ENCODE measurements around the gene ROS1. TPM values are rescaled to one million over a fixed set of nuclear protein-coding genes. Genes with fewer than 3 reads are reported as not detected.
"Not testable (repeated sequence)": the region's sequence is repeated elsewhere in the genome, so short reads cannot be mapped to it uniquely, and the experiment has no call there.

Gene ROS1
- total RNA-seq, 1 donor from 2014 or later = under 0.01 TPM

DNA sequence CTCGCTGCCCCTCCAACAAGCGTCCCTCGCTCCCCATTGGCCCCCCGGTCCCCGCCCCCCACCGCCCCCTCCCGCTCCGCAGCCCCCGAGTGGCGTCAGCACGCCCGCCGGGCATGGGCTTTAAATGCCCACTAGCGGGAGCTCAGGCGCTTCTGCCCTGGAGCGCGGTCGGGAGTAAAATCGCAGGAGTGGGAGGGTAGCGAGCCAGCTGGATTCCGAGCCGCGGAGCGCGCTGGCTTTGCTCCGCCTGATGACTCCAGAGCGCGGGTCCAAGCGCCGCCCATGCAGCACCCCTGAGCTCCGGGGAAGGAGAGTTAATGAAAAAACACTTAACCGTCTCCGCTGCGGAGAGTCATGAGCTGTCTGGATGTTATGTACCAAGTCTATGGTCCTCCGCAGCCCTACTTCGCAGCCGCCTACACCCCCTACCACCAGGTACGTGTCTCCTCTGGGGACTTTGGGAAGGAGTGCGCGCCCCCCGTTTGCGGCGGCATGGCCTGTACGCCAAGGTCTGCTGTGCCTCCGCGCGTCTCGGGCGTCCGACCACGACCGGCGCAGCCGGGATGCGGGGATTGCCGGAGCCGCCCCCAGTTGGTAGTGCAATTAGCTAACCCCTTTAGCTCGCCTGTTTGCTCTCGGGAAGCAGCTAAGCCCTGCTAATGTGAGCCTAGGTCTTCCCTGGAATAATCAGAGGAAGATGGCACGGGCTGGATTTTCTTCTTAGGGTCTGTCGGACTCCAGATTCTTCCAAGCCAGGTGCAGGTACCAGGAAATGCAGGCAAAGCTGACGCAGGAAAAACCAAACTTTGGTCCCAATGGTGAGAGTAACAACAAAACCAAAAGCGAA is 160.1 kb downstream of the ROS1 start, which contains the start of gene VGLL2:
TSS of gene VGLL2 (plus strand) at position 149 of the 847 bp plus-strand sequence. CDS start at position 355, 206 bp downstream.
- DNase-seq = peak; percentile 53

DNA sequence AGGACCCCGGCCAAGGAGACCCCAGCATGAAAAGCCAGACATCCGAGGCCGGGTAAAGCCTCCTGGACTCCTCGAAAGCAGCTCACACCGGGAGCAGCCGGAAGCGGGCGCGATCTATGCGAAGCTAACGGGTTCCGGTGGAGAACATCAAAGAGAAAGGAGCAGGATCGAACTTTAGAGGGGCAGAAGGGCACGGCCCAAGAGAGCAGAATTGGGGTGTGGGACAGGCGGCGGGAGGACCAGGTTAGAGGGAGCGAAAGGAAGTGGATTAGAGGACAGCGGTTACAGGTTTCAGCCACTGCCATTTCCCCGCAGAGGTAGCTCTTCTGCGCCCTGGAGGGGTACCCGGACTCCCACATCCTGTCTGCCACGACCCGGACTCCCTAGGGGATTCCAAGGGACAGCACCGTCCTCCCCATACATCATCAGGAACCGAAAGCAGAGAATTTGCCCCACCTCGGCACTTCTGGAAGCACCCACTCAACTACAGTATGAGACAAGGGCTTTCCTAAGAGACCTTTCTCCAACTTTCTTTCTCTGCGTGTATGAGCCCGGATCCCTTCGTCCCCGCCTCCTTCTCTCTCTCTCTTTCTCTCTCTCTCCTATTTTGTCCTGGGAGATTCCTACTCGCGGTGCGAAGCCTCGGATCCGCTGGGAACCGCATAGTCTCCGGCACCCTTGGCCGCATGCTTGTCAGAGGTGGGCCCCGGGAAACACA is 160.9 kb downstream of the ROS1 start:
- no peak for DNase-seq

DNA sequence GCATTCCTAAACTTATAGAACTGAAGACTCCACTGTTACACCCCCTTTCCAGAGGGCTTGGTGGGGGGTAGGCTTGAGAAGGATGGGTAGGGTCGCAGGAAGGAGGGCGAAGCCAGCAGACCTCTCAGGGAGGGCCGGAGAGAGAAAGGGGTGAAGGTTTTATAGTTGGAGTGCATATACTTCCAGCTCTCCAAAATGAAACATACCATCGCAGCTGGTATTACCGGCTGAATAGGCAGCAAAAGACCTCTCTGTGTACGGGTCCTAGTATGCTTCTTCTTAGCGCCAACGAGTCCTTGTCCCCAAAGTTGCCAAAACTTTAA is 161.4 kb downstream of the ROS1 start:
- DNase-seq = no peak

DNA sequence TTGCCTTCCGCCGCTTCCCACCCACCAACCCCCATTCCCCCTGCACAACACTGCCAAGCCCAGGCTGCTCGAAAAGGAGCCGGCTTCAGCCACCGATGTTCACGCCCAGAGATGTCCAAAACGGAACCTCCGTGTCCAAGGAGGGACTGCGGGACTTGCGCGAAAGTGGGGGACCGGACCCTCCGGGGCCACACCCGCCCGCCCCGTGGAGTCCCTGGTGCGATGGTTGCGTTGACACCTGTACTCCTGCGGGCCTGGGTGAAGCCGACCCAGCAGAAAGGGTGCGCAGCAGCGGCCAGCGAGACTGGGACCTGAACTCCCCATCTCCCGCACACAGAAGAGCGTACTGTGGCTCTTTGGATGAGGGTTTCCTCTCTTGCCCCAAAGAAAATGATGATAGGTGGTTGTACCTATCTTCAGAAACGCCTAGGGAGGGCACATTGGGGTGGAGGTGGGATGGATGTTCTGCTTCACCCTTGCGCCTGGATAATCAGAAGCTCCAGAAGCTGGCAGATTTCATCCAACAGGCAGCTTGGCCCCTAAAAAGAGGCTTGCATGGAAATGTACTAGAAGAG is 162.3 kb downstream of the ROS1 start:
- no peak for DNase-seq

DNA sequence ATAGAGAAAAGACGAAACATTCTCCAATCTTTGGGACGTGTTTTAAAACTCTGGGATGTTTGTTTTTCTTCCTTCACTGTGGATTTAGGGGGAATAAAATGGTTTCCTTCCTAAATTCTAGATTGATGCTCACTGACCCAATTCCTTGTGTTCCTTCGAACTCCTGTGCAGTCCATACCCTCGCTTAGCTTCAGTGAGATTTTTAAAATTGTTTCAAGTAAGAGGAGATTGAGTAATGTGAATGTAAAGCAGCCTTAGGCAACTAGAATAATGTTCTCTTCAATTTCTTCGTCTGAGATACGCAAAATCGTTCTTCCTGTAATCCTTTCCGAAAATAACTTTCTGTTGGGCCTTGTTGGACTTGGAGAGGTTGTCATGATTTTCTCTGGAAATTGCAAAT is 162.9 kb downstream of the ROS1 start:
- DNase-seq = no peak

DNA sequence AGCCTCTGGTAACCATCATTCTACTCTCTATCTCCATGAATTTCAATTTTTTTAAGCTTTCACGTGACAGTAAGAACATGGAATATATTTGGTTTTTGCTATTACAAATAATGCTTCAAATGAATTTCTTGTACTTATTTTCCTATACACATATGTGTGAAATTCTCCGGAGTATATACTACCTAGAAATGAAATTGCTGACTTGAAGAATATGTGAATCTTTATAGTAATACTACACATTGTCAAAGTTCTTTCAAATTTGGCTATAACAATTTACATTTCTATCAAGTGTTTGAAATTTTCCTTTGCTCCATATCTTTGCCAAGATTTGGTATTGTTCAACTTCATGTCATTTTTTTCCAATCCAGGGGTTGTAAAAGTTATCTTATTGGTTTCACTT is 172.0 kb downstream of the ROS1 start:
- DNase-seq = no peak

DNA sequence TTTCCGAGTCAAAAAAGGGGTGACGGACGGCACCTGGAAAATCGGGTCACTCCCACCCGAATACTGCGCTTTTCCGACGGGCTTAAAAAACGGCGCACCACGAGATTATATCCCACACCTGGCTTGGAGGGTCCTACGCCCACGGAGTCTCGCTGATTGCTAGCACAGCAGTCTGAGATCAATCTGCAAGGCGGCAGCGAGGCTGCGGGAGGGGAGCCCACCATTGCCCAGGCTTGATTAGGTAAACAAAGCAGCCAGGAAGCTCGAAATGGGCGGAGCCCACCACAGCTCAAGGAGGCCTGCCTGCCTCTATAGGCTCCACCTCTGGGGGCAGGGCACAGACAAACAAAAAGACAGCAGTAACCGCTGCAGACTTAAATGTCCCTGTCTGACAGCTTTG is 180.8 kb downstream of the ROS1 start:
- not testable (repeated sequence) for DNase-seq

DNA sequence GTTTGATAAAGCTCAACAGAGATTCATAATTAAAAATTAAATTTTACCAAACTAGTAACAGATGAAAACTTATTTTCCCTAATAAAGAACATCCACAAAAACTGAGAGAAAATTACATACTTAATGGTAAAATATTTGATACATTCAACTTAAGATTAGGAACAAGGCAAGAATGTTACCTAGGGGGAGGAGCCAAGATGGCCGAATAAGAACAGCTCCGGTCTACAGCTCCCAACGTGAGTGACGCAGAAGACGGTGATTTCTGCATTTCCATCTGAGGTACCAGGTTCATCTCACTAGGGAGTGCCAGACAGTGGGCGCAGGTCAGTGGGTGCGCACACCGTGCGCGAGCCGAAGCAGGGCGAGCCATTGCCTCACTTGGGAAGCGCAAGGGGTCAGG is 181.2 kb downstream of the ROS1 start:
- not testable (repeated sequence) for DNase-seq

Other genes with a start within 250 kb of the ROS1 start
- gene VGLL2, start 160.4 kb downstream of the ROS1 start, total RNA-seq = not detected in 2 replicates
- 35.1 and 41.1 TPM in 2 replicates for gene DCBLD1, start 56.7 kb upstream of the ROS1 start, total RNA-seq
- gene GOPC, start 176.6 kb upstream of the ROS1 start, total RNA-seq = 41.7 and 44.7 TPM in 2 replicates
- gene NUS1, start 249.5 kb upstream of the ROS1 start, total RNA-seq = 12.4 and 22.2 TPM in 2 replicates